BJ (cell line): Measurements from ENCODE around the gene TRIM46. TPM values are rescaled to one million over a fixed set of nuclear protein-coding genes. Genes with fewer than 3 reads are reported as not detected.

Experiments used
- CTCF ChIA-PET: fragments of 350-600 bp; formaldehyde crosslinking; extraction: SDS; loops from one replicate; lab custom pipeline; 2021; ENCODE audit warnings: antibody characterized with exemption, inconsistent platforms; lab: Yijun Ruan, JAX
- POLR2A ChIA-PET: fragments of 300-600 bp; sonication (Branson Sonifier 250); formaldehyde crosslinking; extraction: SDS; loops from one replicate; lab custom pipeline; 2021; ENCODE audit warnings: antibody characterized with exemption; lab: Charles Lee
- DNase-seq: peaks from one replicate; pipeline ENCODE4 v3.0.0-alpha.2; 2011; ENCODE audit warnings: low read depth
- H3K27me3 ChIP-seq: 2 replicates; pipeline ENCODE4 v1.6.0; 2011; ENCODE audit warnings: low read length; ENCODE audit not compliant: control insufficient read depth, insufficient read depth
- H3K36me3 ChIP-seq: 2 replicates; pipeline ENCODE4 v1.5.1; 2011; ENCODE audit warnings: low read length; ENCODE audit not compliant: control insufficient read depth, insufficient read depth
- H3K4me3 ChIP-seq: 2 replicates; pipeline ENCODE4 v1.5.1; 2011; ENCODE audit warnings: low read depth, mild to moderate bottlenecking, control low read depth, low read length
- CTCF ChIP-seq: IDR thresholded peaks from 2 replicates; pipeline ENCODE4 v1.5.1; 2011; ENCODE audit warnings: low read depth, mild to moderate bottlenecking, control low read depth, inconsistent platforms, low read length, moderate library complexity; ENCODE audit not compliant: insufficient read depth
- polyA plus RNA-seq: library from polyadenylated mRNA; depleted of rRNA; stranded (reverse); fragments of >200 nt; gene quantifications from 2 replicates; pipeline ENCODE4 v1.2.3, GENCODE V29; 2011

The TRIM46 gene
- polyA plus RNA-seq, 1 experiment, result 5.4 TPM

- no peak overlapping the region for H3K4me3 ChIP-seq
- no peak for TF ChIP-seq CTCF
- DNase-seq, result no peak
- peaks cover 18% of the 10 kb centered on the region for H3K36me3 ChIP-seq
- CTCF ChIA-PET, result interaction anchor here (1.4 to 6.7 kb wide), 3 partner anchors 8 to 23 kb away, joined by 5 to 79 read pairs (median 75); no protein-coding TSS in a partner anchor
- no peaks in the 10 kb centered on the region for H3K27me3 ChIP-seq
- POLR2A ChIA-PET, result no interaction called here
These were observed 29.3 kb downstream of the TRIM46 start for GRCh38 chr1:155202731-155203515.

GRCh38 chr1:155205035-155205434, 31.4 kb downstream of the TRIM46 start:
- Histone ChIP-seq H3K27me3 (no peaks in the 10 kb centered on the region), H3K4me3 (no peak overlapping the region), H3K36me3 (peaks cover 10% of the 10 kb centered on the region)
- DNase-seq, result no peak
- ChIA-PET CTCF (interaction anchor here (1.1 to 6.7 kb wide), 4 partner anchors 10 to 45 kb away, joined by 3 to 79 read pairs (median 41); no protein-coding TSS in a partner anchor), POLR2A (no interaction called here)
- no peak for TF ChIP-seq CTCF

GRCh38 chr1:155205969-155206593, 32.4 kb downstream of the TRIM46 start:
- Histone ChIP-seq H3K4me3 (no peak overlapping the region), H3K27me3 (no peaks in the 10 kb centered on the region), H3K36me3 (peaks cover 5% of the 10 kb centered on the region)
- ChIA-PET CTCF (interaction anchor here (1.1 to 6.7 kb wide), 6 partner anchors 11 to 44 kb away, joined by 3 to 79 read pairs (median 15); partner anchors contain the start of genes KRTCAP2 and TRIM46), POLR2A (no interaction called here)
- no peak for TF ChIP-seq CTCF
- DNase-seq, result no peak

GRCh38 chr1:155206891-155207805, 33.5 kb downstream of the TRIM46 start:
- H3K27me3 ChIP-seq, result no peaks in the 10 kb centered on the region
- H3K36me3 ChIP-seq, result peaks cover 5% of the 10 kb centered on the region
- TF ChIP-seq CTCF, result peak; percentile 90
- DNase-seq, result no peak
- POLR2A ChIA-PET, result interaction anchor here (0.5 to 0.6 kb wide), 2 partner anchors 8 to 29 kb away, joined by 3 to 12 read pairs; no protein-coding TSS in a partner anchor
- CTCF ChIA-PET, result interaction anchor here (0.7 to 6.7 kb wide), 19 partner anchors 9 to 386 kb away, joined by 3 to 79 read pairs (median 5); partner anchors contain the start of genes CLK2, ENTREP3, KRTCAP2 and TRIM46
- peak overlapping the region; percentile 57 for H3K4me3 ChIP-seq
